ENCODE results near the gene TMEM138. TPM values are rescaled to one million over a fixed set of nuclear protein-coding genes. Genes with fewer than 3 reads are reported as not detected.
A peak's percentile ranks its signal among the peaks of the same experiment; 100 is the strongest.

Gene TMEM138
- total and polyA plus RNA-seq, 2 of the 13 experiments (the other 11 are each of a cell fraction or from before 2014, with no cell fraction given) = 43.5 to 61.0 TPM

DNA sequence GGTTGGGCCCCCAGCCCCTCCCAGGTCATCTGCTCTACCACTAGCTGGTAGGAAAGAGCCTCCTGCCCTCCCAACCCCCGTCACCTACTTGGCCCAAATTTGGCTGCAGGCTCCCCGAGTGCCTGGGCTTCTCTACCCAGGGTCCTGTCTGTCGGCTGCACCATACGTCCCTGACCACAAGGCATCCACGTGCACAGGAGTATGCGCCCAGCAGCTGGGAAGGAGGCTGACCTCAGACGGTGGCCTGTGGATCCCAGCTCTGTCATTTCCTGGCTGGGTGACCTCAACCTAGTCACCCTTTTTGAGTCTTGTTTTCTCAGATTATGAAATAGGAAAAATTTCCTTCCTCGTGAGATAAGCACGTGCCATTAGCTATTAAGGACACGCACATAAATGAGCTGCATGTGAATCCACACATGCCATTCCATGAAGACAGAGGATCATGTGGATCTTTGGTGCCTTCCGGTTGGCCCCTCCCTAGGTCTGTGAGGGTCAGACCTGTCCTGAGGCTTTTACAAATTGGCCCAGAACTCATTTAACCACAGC is 14.2 kb upstream of the TMEM138 start (continued):
- no peak for TF ChIP-seq HOXA7 (CRISPR knock-in tag; IDR thresholded peaks at IDR 0.05)
- TF ChIP-seq AGO2 (optimal IDR thresholded peaks at IDR 0.05; ENCODE audit: low read depth, low read length) = peak; percentile 62
- TF ChIP-seq RBM22 (optimal IDR thresholded peaks at IDR 0.05; ENCODE audit: low read length) = peak; percentile 80
- TF ChIP-seq ZNF431 (CRISPR knock-in tag; IDR thresholded peaks at IDR 0.05; ENCODE audit: borderline replicate concordance, low read depth) = no peak
- TF ChIP-seq, protein P1, sequence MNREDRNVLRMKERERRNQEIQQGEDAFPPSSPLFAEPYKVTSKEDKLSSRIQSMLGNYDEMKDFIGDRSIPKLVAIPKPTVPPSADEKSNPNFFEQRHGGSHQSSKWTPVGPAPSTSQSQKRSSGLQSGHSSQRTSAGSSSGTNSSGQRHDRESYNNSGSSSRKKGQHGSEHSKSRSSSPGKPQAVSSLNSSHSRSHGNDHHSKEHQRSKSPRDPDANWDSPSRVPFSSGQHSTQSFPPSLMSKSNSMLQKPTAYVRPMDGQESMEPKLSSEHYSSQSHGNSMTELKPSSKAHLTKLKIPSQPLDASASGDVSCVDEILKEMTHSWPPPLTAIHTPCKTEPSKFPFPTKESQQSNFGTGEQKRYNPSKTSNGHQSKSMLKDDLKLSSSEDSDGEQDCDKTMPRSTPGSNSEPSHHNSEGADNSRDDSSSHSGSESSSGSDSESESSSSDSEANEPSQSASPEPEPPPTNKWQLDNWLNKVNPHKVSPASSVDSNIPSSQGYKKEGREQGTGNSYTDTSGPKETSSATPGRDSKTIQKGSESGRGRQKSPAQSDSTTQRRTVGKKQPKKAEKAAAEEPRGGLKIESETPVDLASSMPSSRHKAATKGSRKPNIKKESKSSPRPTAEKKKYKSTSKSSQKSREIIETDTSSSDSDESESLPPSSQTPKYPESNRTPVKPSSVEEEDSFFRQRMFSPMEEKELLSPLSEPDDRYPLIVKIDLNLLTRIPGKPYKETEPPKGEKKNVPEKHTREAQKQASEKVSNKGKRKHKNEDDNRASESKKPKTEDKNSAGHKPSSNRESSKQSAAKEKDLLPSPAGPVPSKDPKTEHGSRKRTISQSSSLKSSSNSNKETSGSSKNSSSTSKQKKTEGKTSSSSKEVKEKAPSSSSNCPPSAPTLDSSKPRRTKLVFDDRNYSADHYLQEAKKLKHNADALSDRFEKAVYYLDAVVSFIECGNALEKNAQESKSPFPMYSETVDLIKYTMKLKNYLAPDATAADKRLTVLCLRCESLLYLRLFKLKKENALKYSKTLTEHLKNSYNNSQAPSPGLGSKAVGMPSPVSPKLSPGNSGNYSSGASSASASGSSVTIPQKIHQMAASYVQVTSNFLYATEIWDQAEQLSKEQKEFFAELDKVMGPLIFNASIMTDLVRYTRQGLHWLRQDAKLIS (CRISPR knock-in tag; IDR thresholded peaks at IDR 0.05) = no peak
- TF ChIP-seq ZNF616 (CRISPR knock-in tag; IDR thresholded peaks at IDR 0.05; ENCODE audit: low read depth) = no peak
- no peak for TF ChIP-seq GABPA (IDR thresholded peaks at IDR 0.05; ENCODE audit: low read depth, low read length)
- TF ChIP-seq GABPA (CRISPR knock-in tag; IDR thresholded peaks at IDR 0.05; ENCODE audit: low read depth) = peak; percentile 26; the same call in 1 of the 2 replicates

GRCh38 chr11:61349189-61349751 is 12.9 kb upstream of the TMEM138 start:
- CTCF ChIA-PET (ENCODE audit: low intra/inter-chr PET ratio, low total read pairs) = no interaction called here
- no peak overlapping the region for H2AFZ ChIP-seq (ENCODE audit: low read length)
- TF ChIP-seq RBM22 (optimal IDR thresholded peaks at IDR 0.05; ENCODE audit: low read length) (peak; percentile 71), ZNF546 (CRISPR knock-in tag; conservative IDR thresholded peaks at IDR 0.05) (no peak), ZNF563 (CRISPR knock-in tag; IDR thresholded peaks at IDR 0.05) (0 out of 2 replicates have a peak, but pooled peaks have one; percentile 43), ZBTB7A (CRISPR knock-in tag; IDR thresholded peaks at IDR 0.05) (0 out of 2 replicates have a peak, but pooled peaks have one; percentile 21), NONO (IDR thresholded peaks at IDR 0.05) (no peak), NONO (CRISPR knock-in tag; conservative IDR thresholded peaks at IDR 0.05) (peak; percentile 52), AKAP8 (CRISPR knock-in tag; IDR thresholded peaks at IDR 0.05) (peak; percentile 82; the same call in 1 of the 2 replicates), GATAD1 (CRISPR knock-in tag; IDR thresholded peaks at IDR 0.05) (no peak), AGO2 (optimal IDR thresholded peaks at IDR 0.05; ENCODE audit: low read depth, low read length) (peak; percentile 88), ZNF431 (CRISPR knock-in tag; IDR thresholded peaks at IDR 0.05; ENCODE audit: borderline replicate concordance, low read depth) (no peak), POLR2AphosphoS5 (IDR thresholded peaks at IDR 0.05; ENCODE audit: low read depth, low read length) (peak; percentile 31), ZNF280B (CRISPR knock-in tag; IDR thresholded peaks at IDR 0.05; ENCODE audit: borderline replicate concordance) (peak; percentile 51; the same call in 1 of the 2 replicates), ATAD3A (CRISPR knock-in tag; IDR thresholded peaks at IDR 0.05) (no peak)

More at GRCh38 chr11:61349189-61349751, 12.9 kb upstream of the TMEM138 start:
- ATAC-seq (peak; percentile 13), FAIRE-seq (no peak), DNase-seq (ENCODE audit: low spot score) (no peak)
- 100% methylated on average over 1 of the region's 12 CpGs for WGBS (ENCODE audit: low lambda C conversion rate)
- no peak overlapping the region for H3K4me2 ChIP-seq (ENCODE audit: low read depth, low read length)
- H3K4me3 ChIP-seq (replicated peaks in 1 of 3; ENCODE audit: insufficient read depth in 1 of 3, low read depth in 2 of 3, low read length in 3 of 3) = no peak overlapping the region
- H3K79me2 ChIP-seq (ENCODE audit: insufficient read depth, low read length) = no peaks in the 10 kb centered on the region
- POLR2A ChIA-PET = interaction anchor here (0.7 to 3.0 kb wide), 3 partner anchors 8 to 13 kb away, joined by 3 to 26 read pairs (median 3); partner anchors contain the start of genes CYB561A3 and TMEM138
- in situ Hi-C loops (cut with HindIII; ENCODE audit: extremely low pct_ligation_motif_present, low pct_unique_long_range_greater_than_20kb) = no loop called here
- peaks cover 24 to 33% of the 10 kb centered on the region in 2 experiments for H3K36me3 ChIP-seq (replicated peaks in 1 of 2; ENCODE audit: control insufficient read depth in 1 of 2, insufficient read depth in 2 of 2, low read length in 2 of 2)
- no peaks in the 10 kb centered on the region for H3K27me3 ChIP-seq (ENCODE audit: control insufficient read depth in 1 of 2, insufficient read depth in 2 of 2, low read length in 2 of 2)
- intact Hi-C loops (cut with micrococcal nuclease; ENCODE audit: unreplicated experiment) = no loop called here
- H4K20me1 ChIP-seq (ENCODE audit: insufficient read depth, low read length) = peaks cover 3% of the 10 kb centered on the region; the same call in 1 of the 2 replicates
- no peak overlapping the region for H3K27ac ChIP-seq (ENCODE audit: extremely low read length, insufficient read depth, low read length)
- H3K9me3 ChIP-seq (ENCODE audit: low read length) = no peaks in the 10 kb centered on the region
- H3K4me1 ChIP-seq (ENCODE audit: insufficient read depth, low read length) = no peaks in the 10 kb centered on the region
- no peak overlapping the region for H3K9ac ChIP-seq (ENCODE audit: insufficient read depth, low read depth, low read length)
- BruUV-seq (replicated peaks) = no TSS peak
